ENCODE measurements around the gene UBE2N. TPM values are rescaled to one million over a fixed set of nuclear protein-coding genes. Genes with fewer than 3 reads are reported as not detected.

UBE2N gene
- 72.6 and 115 TPM in 2 replicates for total RNA-seq

DNA sequence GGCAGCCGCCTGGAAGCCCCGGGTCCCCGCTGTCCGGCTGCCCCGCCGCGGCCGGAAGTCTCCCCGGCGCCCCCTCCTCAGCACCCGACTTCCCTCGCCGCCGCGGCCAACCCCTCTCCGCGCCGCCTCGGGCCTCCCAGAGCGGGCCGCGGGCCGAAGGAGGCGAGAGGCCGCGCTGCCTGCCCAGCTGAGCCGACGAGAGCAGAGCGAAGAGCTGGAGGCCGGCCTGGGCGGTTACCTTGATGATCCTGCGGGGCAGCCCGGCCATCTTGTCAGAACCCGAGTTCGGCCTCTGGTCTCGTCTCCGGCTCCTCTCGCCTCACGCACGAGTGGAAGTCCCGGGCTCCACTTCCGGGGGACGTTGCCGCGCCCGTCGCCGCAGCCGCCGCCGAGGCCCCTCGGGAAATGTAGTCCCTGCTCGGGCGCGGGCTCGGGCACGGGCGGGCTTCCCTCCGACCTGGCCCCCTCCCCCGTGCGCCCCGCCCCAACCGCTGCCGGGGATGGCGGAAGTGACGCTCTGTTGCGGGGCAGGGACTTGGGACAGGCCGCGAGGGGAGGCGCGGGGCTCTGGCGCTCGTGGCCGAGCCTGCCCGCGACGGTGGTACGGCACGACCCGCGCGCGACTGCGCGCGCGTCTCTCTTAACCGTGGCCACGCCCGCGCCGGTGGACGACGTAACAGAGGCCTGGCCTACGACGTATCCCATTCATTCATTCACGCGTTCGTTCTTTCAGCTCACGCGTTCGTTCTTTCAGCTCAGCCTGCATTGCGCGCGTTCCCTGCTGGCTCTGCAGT is at the start of gene UBE2N:
TSS of gene UBE2N (minus strand) at position 331 of the 794 bp plus-strand sequence. CDS start at position 268, 63 bp downstream.

DNA sequence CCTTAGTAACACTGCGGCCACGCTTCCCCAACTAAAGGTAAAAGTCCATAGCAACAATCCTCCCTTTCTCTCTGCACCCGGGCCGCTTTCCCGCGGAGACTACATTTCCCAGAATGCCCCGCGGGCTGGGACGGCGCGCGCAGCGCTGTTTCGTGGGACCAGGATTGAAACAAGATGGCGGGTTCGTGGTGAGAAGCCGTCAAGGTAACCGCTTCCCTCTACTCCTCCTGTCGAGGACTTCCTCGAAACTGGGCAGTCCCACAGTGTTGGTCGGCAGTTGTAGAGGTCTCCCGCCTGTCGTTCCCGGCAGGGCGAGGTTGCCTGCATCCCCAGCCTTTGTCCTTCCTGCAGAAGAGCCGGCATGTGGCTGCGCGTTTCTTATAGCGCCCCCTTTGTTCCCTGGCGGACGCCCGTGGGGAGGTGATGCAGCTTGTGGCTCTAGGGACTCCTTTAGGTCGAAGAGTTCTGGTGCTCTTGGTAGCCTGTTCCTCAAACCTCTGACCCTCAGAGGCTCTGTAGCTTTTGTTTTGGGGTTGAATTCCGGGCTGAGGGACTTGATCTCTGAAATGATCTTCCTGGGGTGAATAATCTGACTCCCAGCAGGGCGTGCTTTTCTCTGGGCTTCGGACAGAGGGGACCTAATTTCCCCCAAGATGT is 25.7 kb upstream of the UBE2N start, which contains the start of gene MRPL42:
TSS of gene MRPL42 (plus strand) at position 164 of the 657 bp plus-strand sequence. CDS start 1,772 bp downstream, outside the sequence.

DNA sequence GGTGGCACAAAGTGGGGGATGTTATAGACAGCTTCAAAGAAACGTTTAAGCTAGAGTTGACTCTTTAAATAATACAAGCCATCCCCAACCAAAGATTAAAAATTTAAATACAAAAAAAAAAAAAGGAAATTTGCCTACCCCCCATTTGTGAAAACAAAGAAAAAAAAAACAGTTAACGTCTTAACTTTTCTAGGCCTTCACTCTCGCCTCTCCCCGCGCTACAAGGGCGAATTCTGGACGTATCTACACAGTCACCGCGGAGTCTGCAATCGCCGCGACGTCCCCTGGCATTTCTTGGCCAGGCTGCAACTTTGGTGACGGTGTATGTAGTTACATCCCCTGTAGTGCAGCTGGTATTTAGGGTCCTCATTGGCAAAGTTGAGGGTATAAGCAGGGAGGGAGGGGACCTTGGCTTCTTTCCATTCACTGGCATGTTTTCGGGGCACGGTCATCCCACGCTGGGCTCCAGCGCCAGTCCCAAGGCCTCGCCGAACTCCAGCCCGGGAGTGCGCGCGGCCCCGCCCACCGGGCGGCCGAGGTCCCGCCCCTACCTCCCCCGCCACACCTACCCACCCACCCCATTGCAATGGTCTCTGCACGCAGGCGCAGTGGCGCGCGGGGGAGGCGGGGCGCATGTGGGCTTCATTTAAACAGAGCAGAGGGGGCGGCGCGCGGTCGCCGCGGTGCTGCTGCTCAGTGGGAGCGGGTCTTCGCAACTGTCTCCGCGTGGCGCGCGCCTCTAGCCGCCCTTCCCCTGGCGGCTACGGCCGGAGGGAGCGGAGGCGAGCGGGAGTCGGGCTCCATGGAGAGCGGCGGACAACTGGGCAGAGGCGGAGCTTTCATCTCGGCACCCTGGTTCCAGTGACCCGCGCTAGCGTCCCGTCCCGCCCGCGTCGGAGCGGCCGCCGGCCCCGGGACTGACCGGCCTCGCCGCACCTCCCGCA is 64.2 kb downstream of the UBE2N start, which contains the start of gene NUDT4:
TSS of gene NUDT4 (plus strand) at position 674 of the 944 bp plus-strand sequence. CDS start 398 bp downstream, outside the sequence.

Other genes with a start within 250 kb of the UBE2N start
- 19.4 and 26.9 TPM in 2 replicates for gene NUDT4, start 64.0 kb downstream of the UBE2N start, total RNA-seq
- gene MRPL42, start 25.6 kb upstream of the UBE2N start, total RNA-seq = 61.9 and 79.0 TPM in 2 replicates
- gene SOCS2, start 130.7 kb upstream of the UBE2N start, total RNA-seq = 6.1 and 6.8 TPM in 2 replicates
- gene CRADD, start 235.4 kb upstream of the UBE2N start, total RNA-seq = 15.9 and 19.2 TPM in 2 replicates